SH-SY5Y (cell line): ENCODE data around the gene NPS.

Source experiments
- GATA2 ChIP-seq: IDR thresholded peaks from 2 replicates; pipeline ENCODE4 v1.6.1; 2011; ENCODE audit warnings: mild to moderate bottlenecking, low read depth, low read length
- GATA3 ChIP-seq: IDR thresholded peaks from 2 replicates; pipeline ENCODE4 v1.6.1; 2011; ENCODE audit warnings: low read depth, mild to moderate bottlenecking, low read length, moderate library complexity

DNA sequence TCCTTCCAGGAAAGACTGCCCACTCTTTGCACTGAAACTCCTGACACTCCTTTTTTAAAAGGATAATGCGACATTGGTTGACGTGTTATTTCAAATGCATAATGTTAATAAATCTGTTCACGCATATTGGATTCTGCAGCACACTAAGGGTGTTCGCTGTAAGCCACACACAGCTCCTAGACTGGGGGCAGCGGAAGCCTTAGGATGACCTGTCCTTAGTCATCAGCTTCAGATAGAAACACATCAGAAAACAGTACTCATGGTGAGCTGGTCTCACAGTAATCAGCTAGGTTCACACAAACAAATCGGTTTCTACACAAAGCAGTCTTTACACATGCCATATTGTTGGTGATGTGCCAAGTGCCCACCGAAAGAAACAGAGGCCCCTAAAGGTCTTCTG is 4.3 kb downstream of the NPS start:
- TF ChIP-seq GATA3 (no peak), GATA2 (no peak)
